Loucy (cell line): ENCODE measurements around the gene HNRNPK.

Experiments
- EZH2phosphoT487 ChIP-seq: fragments of 200-600 bp; IDR thresholded peaks from 2 replicates; pipeline ENCODE4 v1.6.1; 2018; ENCODE audit warnings: antibody characterized with exemption, mild to moderate bottlenecking, moderate library complexity, borderline replicate concordance
- TF ChIP-seq, protein P1 (sequence below): fragments of 200-600 bp; sonication (generic); conservative IDR thresholded peaks from 2 replicates; pipeline ENCODE4 v1.5.1; 2014; ENCODE audit warnings: mild to moderate bottlenecking, antibody characterized with exemption, low read length

DNA sequence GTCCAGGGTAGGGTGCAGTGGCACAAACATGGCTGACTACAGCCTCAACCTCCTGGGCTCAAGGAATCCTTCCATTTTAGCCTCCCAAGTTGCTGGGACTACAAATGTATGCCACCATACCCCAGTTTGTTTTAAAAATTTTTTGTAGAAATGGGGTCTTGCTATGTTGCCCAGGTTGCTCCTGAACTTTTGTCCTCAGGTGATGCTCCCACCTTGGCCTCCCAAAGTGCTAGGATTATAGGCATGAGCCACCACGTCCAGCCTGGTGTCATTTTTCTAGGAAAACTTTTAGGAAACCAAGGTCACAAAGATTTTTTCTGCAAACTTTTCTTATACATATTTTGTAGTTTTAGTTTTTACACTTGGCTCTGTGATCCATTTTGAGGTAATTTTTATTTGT is 11.3 kb upstream of the HNRNPK start:
- TF ChIP-seq, protein P1, sequence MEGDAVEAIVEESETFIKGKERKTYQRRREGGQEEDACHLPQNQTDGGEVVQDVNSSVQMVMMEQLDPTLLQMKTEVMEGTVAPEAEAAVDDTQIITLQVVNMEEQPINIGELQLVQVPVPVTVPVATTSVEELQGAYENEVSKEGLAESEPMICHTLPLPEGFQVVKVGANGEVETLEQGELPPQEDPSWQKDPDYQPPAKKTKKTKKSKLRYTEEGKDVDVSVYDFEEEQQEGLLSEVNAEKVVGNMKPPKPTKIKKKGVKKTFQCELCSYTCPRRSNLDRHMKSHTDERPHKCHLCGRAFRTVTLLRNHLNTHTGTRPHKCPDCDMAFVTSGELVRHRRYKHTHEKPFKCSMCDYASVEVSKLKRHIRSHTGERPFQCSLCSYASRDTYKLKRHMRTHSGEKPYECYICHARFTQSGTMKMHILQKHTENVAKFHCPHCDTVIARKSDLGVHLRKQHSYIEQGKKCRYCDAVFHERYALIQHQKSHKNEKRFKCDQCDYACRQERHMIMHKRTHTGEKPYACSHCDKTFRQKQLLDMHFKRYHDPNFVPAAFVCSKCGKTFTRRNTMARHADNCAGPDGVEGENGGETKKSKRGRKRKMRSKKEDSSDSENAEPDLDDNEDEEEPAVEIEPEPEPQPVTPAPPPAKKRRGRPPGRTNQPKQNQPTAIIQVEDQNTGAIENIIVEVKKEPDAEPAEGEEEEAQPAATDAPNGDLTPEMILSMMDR = no peak
- no peak for TF ChIP-seq EZH2phosphoT487
